ENCODE results near the gene USF1.

The USF1 gene, protein sequence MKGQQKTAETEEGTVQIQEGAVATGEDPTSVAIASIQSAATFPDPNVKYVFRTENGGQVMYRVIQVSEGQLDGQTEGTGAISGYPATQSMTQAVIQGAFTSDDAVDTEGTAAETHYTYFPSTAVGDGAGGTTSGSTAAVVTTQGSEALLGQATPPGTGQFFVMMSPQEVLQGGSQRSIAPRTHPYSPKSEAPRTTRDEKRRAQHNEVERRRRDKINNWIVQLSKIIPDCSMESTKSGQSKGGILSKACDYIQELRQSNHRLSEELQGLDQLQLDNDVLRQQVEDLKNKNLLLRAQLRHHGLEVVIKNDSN

DNA sequence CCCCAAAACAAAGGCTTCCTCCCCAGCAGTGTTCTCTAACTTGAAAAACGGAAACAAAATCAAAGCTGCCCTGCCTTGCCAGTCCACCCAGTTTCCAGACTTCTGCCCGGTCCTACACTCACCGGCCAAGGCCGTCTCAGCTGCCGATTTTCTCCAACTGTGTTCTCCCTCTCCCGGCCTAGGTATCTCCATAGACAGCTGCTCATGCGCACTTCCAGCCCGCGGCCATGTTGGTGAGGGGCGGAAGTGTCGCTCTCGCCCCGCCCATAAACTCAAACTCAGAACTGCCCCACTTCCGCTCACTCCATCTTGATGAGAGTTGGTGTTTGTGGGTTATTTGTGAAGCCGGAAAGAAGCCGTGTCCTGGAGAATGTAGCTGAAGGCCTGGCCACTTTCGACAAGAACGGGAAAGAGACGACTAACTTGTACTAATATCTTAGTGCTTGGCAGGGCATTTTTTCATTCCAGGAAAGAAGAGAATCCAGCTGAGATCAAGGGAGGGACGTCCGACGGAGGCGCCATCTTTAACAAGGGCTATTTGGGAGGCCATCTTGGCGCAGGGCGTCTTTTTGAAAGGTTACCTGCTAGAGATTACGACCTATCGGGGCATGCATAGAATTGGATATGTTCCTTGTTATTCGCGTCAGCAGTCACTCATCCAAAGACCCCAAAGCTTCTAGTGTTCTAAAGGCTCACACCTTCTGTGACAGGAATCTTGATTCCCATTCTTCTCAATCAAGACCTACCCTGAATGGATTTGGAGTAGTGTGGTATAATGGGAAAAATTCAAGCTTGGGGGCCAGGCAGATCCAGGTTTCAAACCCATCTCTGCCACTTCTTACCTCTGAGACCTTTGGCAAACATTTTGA, at the start of gene USF1:
USF1 (minus strand) TSS at position 242 of the 869 bp plus-strand sequence. CDS start 2,702 bp downstream, outside the sequence.
- peak; percentile 98 for DNase-seq

DNA sequence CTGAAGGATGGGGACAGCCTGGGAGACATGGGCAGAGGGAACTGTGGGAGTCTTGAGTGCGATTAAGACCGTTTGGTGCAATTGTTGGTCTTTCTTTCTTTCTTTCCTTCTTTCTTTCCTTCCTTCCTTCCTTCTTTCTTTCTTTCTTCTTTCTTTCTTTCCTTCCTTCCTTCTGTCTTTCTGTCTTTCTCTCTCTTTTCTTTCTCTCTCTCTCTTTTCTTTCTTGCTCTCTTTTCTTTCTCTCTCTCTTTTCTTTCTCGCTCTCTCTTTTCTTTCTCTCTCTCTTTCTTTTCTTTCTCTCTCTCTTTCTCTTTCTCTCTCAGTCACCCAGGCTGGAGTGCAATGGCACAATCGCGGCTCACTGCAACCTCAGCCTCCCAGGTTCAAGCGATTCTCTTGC, 49.5 kb upstream of the USF1 start:
- no peak for DNase-seq

DNA sequence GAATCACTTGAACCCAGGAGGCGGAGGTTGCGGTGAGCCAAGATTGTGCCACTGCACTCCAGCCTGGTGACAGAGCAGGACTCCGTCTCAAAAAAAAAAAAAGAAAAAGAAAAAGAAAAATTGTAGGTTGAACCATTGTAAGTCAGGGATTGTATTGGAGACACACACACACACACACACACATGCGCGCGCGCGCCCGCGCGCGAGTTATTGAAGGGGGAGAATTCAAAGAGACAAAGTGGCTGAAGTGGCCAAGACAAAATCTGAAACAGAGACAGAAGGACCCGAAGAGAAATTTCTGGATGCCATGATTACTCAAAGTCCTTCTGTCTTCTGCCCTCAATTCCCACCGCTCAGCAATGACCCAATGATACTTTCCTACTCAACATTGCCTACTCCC, 48.7 kb upstream of the USF1 start:
- DNase-seq: no peak

DNA sequence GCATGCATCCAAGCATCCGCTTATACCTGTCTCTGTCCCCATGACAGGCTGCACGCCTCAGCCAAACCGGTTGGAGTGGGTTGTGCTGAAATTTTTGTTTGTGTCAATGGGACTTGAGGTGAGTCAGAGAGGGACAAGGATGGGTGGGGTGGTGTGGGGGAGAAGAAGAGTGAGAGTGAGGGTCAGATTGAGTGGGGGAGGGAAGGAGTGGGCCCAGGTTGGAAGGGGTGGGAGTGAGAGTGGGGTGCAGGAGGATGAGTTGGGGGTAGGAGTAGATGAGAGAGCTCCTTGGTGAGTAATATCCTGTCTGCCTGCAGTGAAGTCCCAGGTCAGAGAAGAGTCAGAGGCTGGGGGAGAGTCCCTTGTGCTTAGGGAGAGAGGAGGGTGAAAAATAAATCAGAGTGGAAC, 46.8 kb upstream of the USF1 start:
- DNase-seq: no peak

DNA sequence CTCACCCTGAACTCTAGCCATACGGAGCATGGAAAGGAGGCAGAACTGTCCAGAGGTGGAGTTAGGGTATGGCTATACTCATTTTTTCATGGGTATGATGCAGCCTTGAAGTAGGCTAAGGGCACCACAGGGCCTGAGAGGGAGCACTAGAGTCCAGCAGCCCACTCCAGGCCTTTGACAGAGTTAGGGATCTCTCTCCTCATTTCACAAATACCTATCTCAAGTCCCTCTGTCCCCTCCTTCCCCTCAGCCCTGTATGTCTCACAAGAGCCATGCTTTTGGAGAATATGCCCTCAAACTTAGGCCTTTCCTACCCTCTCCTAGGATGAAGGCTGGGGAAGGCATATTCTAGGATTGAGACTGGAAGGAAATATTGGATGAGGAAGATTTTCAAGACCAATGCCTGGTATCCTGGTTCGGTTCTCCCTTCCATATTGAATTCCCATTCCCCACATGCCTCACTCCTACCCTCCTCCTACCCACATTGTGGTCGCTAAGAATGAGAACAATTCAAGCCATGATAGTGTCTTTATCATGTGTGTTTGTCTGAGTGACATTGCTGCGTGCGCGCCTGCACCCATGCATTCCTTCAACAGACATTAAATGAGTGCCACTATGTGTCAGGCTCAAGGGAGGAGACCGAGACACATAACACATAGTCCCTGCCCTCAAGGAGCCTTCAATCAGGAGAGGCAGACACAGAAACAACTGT, 46.2 kb upstream of the USF1 start:
- DNase-seq: no peak

DNA sequence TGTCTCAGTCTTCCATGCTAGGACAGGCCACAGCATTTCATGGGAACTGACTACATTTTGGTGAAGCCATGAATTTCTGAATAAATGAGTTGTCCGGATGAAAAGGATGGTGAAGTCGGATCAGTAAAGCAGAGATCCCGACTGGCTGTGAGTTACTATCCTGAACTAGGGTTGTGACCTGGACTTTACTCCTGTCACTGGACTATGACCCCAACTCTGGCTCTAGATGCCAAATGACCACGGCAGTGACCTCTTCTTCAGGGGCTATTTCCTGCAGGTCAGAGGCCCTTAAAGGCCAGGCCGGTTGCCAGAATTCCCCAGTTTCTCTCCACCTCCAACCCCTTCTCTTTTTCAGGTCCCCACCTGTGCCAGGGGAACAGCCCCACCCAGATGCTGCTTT, 45.3 kb upstream of the USF1 start:
- no peak for DNase-seq

DNA sequence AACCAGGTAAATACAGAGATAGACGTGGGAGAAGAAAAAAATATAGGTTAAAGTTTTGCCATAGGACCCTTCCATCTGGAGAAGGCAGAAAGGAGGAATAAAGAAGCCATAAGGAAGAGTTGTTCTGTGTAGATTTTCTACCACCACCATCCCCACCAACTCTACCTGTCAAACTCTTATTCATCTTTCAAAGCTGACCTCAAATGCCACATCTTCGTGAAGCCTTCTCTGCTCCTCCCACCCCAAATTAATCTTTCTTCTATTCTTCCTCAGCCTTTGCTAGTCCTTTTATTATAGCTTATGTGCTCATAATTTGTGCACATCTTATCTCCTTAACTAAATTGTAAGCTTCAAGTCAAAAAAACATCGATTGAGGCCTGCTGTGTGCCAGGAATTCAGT, 44.8 kb upstream of the USF1 start:
- DNase-seq: no peak

DNA sequence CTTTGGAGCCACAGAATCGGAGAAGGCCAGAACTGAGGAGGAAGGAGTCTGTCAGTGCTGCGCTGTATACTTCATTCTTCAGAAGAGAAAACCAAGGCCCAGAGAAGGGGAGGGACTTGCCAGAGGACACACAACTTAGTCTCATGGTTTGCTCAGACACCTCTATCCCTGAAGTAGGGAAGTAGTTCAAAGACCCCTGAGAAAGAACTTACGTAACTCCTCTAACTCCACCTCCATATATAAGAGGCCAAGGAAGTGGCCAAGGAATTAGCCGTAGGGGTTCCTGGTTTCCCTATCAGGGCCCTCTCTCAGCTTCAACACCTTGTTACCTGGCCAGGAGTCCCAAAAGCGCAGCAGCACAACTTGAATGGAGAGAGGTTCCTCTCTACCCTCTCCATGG, 44.2 kb upstream of the USF1 start:
- no peak for DNase-seq

DNA sequence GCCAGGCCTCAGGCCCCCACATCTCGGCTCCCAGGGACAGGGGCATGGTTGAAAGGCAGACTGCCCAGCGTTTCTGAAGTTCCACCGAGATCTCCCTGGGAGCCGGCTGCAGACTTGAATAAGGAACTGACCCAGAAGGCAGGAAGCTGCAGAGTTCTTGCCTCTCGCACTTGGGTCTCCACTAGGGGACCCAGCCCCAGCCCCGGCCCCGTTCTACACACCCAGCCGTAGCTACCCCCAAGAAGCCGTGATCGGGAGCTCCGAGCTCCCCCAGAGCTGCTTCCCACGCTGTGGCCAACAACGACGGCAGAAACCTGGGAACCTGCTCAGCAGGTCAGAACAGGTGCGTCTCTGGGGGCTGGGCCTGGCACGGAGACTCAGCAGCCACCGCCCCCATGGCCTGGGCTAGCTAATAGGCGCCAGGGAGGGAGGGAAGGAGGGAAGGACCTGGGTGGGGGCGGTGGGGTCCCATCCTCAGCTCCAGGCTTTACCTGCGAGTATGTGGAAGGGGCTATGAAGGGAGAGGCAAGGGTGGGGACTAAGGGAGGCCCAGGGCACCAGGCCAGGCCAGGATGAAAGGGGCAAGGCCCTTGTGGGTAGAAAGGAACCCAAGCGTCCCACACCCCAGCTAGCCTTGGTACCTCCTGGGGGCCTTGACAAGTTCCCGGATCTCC, 43.6 kb upstream of the USF1 start, which contains the start of gene NECTIN4:
NECTIN4 (minus strand) TSS at position 308 of the 674 bp plus-strand sequence; CDS start at position 46, 262 bp downstream.
- DNase-seq: no peak

DNA sequence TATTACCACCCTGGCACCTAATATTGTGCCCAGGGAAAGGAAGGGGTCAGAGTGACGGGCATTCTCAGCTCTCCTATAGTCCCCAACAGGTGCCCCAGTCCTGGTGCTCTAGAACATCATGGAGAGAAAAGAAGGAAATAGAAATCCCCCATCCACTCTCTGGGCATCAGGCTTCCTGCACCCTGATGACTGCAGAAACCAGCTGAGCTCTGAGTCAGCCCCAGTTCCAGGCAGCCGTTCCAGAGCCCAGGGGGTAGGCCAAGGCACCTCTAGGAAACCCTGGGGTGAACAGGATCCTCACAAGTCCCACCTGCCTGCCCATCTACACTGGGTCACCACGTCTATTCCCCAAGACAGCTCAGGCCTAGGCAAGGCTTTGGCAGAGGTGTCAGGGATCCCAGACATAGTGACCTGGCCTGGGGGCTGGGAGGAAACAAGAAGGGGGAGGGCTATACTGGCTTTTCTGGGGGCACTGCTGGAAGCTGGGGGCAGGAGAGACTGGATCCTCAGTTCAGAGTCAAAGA, 42.9 kb upstream of the USF1 start:
- no peak for DNase-seq

DNA sequence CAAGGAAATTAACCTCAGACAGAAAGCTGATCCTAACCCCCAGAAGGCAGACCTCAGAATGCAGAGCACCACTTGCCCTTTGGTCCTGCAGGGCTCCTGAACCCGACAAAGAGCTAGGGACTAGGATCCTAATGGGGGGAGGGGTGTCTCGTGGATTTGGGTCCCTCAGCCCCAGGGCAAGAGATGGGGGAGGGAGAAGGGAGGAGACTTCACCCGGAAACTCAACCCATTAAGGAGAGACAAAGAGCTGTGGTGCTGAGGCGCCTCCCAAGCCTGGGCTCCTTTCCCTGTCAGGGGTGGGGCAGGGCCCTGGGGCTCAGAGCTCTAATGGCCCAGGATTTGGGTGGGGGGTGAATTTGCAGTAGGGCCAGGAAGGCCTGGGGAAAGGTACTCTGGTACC, 40.7 kb upstream of the USF1 start:
- no peak for DNase-seq

DNA sequence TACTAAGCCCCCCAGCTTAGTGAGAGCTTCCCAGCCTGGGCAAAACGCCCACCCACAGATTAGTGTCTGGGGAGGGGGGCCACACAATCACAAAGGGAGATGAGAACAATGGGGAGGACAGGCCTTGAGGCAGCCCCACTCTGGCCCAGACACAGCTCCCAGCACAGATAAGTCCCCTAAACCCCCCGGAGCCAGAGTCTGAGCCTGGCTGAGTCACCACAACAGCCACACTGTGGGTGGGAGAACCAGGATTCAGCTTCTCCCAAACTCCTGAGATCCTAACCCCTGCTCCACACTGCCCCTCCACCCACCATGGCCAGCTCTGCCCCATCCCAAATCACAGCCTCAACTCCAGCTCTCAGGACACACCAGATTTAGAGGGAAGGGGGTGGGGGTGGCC, 39.4 kb upstream of the USF1 start:
- no peak for DNase-seq

DNA sequence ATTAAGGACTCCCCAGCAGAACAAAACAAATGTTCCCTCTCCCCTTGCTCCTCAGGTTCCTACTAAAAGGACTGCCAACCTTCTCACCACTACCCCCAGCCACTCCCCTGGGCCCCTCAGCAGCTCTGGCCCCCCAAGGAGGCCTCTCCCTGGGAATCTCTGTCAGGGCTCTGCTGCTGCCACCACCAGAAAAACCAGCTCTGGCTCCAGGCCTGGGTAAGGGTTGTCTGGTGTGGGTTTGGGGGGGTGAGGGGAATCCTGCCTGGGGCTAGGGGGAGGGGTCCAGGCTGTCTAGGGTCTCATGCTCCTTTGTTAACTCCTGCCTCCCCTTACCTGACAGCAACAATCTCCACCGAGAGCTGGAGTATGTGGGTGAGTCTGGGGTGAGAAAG, 38.8 kb upstream of the USF1 start:
- no peak for DNase-seq

DNA sequence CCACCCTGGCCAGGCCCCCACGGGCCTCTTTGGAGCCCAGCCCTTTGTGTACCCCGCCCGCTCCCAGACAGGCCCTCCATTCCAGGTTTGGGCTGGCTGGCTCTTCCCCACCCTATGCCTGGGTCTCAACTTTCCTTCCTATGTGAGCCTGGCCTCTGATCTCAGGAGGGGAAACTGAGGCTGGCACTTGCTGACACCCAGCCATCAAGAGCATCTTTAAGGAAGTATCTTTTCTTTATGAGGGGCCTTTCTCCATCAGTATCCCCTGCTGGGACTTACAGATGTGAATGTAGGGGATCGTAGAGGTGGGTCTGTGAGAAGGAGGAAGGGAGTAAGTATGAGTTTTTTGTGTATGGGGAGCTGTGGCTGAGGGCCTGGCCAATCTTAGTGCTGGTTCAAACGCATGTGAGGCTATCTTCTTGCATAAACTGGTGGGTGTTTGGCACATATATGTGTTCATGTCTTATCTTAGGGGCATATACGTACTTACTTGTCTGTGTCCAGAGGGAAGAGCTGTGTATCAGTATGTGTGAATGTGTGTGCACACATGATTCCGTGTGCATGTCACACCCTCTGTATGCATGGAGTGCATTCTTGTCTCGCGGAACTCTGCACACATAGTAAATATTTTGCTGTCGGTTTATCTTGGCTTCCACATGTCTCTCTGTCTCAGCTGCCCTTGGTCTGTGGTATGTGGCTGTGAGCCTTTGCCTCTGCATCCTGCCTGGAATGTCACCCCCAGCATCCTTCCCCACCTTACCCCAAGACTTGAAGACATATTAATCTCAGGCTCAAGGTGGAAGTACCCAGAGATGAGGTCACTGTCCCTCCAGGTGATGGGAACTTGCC, 38.2 kb upstream of the USF1 start:
- no peak for DNase-seq

DNA sequence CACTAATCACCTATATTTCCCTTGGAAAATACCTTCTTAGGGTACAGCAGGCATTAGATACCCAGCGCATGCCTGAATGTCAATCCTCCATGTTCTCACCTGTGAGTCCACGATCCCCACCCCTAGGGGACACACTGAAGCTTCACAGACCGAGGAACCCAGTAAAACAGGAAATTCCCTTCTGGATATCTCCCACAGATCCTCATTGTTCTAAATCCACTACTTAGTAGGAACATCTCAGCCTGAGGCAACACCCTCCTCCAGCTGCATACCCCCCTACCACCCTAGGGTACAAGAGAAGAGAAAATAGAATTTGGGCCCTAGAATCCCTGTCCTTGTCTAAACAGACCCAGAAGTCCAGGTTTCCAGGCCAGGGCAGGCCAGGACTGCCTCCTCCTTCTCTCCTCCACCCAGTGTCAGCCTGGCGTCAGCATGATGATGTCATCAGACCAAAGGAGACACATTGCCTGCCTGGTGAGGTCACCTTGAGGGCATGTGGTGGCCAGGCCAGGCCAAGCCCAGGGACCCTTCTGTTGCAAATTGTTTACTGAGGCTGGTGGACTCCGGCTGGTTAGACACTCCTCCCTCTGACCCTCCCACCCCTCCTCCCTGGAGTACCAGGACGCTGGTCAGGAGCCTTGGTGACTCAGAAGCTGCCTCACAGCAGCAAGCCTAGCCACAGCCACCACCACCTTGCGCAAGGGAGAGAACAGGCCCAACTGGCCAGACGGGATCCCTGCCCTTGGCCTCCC, 37.4 kb upstream of the USF1 start:
- peak; percentile 78 for DNase-seq

DNA sequence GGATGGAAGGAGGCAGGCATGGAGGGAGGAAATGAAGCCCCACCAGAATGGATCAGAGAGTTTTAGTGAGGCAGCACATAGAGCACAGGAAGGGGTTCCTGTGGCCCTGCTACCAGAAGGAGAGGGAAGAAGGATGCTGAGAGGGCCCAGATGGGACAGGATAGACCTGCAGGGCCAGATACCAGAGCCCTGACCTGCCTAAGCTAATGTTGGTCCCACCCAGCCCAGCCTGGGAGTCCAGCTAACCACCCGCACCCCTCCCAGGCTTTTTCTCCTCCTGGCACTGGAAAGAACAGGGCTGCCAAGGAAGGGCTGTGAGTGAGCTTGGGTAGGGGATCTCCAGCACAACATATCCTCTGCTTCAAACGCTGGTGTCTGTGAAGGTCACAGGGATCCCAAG, 36.7 kb upstream of the USF1 start:
- DNase-seq: no peak

DNA sequence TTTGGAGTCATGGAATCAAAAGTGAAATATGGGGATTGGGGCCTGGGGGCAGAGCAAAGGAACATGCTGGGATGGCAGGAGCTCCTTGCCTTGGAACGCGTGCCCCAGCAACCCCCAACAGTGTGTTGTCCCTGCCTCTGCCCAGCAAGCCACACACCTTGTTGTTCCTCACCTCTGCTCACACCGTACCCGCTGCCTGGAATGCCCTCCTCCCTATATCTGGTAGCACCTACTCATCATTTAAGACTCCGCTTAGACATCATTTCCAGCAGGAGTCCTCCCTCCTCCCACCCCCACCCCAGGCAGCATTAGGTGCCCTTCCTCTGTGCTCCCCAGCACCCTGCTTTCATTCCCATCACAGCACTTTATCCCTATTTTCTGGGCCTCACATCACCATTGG, 35.7 kb upstream of the USF1 start:
- DNase-seq: no peak

DNA sequence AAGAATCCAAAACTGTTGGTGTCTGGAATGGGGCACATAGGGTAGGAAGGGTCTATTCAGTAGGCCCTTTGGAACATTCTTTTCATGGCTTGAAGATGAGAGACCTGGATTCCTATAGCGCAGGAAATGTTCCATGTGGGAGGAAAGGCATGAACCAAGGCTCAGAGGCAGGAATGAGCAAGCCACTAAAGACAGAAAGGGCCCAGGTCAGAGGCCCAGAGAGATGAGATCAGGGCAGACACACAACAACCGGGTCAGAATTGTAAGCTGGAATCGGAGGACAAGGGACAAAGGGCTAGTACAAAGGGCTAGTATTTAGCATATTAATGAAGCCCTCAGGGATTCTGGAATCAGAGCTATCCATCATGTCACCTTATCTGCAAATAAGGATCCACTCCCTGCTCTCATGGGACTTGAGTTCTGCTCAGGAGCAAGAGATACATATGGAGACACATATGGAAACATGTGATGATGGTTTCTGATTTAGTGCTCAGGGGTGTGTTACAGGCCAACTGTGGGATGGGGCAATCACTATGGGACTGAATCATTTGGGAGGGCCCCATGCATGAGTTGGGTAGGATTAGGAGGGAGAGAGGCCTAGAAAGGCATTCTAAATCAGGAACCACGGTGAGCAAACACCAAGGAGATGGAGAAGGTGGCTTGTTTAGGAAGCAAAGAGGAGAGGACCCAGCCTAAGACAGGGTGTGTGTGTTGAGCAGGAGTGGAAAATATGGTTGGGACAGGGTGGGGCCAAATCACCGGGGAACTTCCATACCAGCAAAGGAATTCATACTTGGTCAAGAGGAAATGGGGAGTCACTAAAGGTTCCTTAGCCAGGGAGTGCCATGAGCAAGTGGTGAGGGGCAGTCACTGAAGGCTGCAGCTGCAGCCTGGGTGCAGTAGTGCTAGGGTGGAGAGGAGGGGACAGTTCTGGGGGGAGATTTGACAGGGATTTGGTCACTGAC, 34.9 kb upstream of the USF1 start:
- DNase-seq: no peak

DNA sequence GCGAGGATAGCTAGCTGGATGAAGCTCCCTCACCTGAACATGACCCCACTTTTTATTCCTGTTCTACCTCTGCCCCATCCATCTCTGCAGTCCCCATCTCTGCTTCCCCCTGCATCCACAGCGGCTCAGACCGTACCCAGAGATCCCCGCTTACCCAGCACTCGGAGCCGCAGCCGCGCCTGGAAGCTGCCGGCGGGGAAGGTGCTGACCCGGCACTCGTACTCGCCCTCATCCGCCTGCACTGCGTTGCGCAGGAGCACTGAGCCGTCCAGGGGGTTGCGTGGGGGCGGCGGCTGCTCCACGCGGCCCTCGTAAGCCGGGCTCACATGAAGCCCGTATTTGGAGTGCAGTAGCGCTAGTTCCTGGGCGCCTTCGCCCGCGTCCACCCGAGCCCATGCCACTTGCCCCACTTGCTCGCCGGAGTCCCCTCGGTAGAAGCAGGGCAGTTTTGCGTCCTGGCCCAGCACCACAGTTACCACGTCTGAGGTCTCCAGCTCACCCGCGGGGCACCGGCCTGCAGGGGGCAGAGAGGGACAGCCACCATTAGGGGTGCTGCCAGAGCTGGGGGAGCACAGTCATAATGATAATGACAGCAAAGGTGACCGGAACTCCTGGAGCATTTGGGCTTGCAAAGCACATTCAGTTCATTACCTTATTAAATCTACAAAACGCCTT, 33.8 kb upstream of the USF1 start:
- DNase-seq: no peak
